Measurements from ENCODE around the gene GRIFIN.

GRCh38 chr7:2451171-2452073, 24.8 kb downstream of the GRIFIN start:
- TF ChIP-seq, protein P1, sequence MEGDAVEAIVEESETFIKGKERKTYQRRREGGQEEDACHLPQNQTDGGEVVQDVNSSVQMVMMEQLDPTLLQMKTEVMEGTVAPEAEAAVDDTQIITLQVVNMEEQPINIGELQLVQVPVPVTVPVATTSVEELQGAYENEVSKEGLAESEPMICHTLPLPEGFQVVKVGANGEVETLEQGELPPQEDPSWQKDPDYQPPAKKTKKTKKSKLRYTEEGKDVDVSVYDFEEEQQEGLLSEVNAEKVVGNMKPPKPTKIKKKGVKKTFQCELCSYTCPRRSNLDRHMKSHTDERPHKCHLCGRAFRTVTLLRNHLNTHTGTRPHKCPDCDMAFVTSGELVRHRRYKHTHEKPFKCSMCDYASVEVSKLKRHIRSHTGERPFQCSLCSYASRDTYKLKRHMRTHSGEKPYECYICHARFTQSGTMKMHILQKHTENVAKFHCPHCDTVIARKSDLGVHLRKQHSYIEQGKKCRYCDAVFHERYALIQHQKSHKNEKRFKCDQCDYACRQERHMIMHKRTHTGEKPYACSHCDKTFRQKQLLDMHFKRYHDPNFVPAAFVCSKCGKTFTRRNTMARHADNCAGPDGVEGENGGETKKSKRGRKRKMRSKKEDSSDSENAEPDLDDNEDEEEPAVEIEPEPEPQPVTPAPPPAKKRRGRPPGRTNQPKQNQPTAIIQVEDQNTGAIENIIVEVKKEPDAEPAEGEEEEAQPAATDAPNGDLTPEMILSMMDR (IDR thresholded peaks at IDR 0.05; ENCODE audit: poor library complexity): peak; percentile 80
- TF ChIP-seq EZH2 (IDR thresholded peaks at IDR 0.05; ENCODE audit: borderline replicate concordance) (no peak), EZH2phosphoT487 (IDR thresholded peaks at IDR 0.05; ENCODE audit: low read depth, severe bottlenecking, unreplicated experiment) (no peak)

All from hepatocyte (in vitro differentiated cells).